Gastroesophageal sphincter (tissue), 3 donors: Measurements from ENCODE around the gene APOO.

Experiments used
- EP300 ChIP-seq: sonication (generic); formaldehyde crosslinking; IDR thresholded peaks from one replicate; pipeline ENCODE4 v1.6.1; 2017; ENCODE audit warnings: antibody characterized with exemption, mild to moderate bottlenecking
- POLR2A ChIP-seq, 2 donors: fragments of 450-650 bp; IDR thresholded peaks; one replicate each; pipeline ENCODE4 v1.6.1; 2017; ENCODE audit warnings: antibody characterized with exemption in 2 of 2, mild to moderate bottlenecking in 2 of 2, moderate library complexity in 1 of 2
- POLR2AphosphoS5 ChIP-seq: sonication (generic); formaldehyde crosslinking; IDR thresholded peaks from one replicate; pipeline ENCODE4 v1.6.1; 2017; ENCODE audit warnings: antibody characterized with exemption
- TF ChIP-seq, protein P1 (sequence below), 4 experiments: fragments of 200-600 bp in 2 of 4; fragments of 450-650 bp in 2 of 4; sonication (generic) in 1 of 4; IDR thresholded peaks; one replicate each; pipeline ENCODE4 v1.5.1; 2017 to 2019; ENCODE audit warnings: antibody characterized with exemption in 4 of 4, mild to moderate bottlenecking in 2 of 4, moderate library complexity in 2 of 4

DNA sequence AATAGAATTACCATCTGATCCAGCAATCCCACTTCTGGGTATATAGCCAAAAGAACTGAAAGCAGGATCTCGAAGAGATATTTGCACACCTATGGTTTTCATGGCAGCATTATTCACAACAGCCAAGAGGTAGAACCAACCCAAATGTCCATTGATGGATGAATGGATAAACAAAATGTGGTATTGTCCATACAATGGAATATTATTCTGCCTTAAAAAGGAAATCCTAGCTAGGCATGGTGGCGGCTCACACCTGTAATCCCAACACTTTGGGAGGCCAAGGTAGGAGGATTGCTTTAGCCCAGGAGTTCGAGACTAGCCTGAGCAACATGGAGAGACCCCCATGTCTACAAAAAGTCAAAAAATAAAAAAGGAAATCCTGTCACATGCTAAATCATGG lies 97.5 kb downstream of the APOO start:
- TF ChIP-seq, protein P1, sequence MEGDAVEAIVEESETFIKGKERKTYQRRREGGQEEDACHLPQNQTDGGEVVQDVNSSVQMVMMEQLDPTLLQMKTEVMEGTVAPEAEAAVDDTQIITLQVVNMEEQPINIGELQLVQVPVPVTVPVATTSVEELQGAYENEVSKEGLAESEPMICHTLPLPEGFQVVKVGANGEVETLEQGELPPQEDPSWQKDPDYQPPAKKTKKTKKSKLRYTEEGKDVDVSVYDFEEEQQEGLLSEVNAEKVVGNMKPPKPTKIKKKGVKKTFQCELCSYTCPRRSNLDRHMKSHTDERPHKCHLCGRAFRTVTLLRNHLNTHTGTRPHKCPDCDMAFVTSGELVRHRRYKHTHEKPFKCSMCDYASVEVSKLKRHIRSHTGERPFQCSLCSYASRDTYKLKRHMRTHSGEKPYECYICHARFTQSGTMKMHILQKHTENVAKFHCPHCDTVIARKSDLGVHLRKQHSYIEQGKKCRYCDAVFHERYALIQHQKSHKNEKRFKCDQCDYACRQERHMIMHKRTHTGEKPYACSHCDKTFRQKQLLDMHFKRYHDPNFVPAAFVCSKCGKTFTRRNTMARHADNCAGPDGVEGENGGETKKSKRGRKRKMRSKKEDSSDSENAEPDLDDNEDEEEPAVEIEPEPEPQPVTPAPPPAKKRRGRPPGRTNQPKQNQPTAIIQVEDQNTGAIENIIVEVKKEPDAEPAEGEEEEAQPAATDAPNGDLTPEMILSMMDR (IDR thresholded peaks at IDR 0.05): no peak
- no peak for TF ChIP-seq EP300
- TF ChIP-seq POLR2AphosphoS5: no peak
- no peak for TF ChIP-seq POLR2A (IDR thresholded peaks at IDR 0.05)
